SW 1271 (cell line): ENCODE measurements around the gene CSDE1.

Experiments
- DNase-seq, 2 experiments: peaks; one replicate each; lab custom pipeline; 2025; lab: John Stamatoyannopoulos, UW

Gene CSDE1

GRCh38 chr1:114749835-114750234, 7.9 kb downstream of the CSDE1 start:
- no peak for DNase-seq

- DNase-seq, result no peak
Measured at GRCh38 chr1:114746450-114747121, 11.2 kb downstream of the CSDE1 start.

- DNase-seq, result no peak
Measured at GRCh38 chr1:114745291-114745690, 12.5 kb downstream of the CSDE1 start.

- DNase-seq, result no peak
Measured at GRCh38 chr1:114741963-114742746, 15.6 kb downstream of the CSDE1 start.

- DNase-seq, result no peak
Measured at GRCh38 chr1:114740331-114740730, 17.5 kb downstream of the CSDE1 start.

GRCh38 chr1:114737314-114737849, 20.4 kb downstream of the CSDE1 start:
- DNase-seq, result no peak

- DNase-seq, result no peak
Measured at GRCh38 chr1:114735479-114735878, 22.3 kb downstream of the CSDE1 start.

- DNase-seq, result no peak
Measured at GRCh38 chr1:114729782-114730181, 28.0 kb downstream of the CSDE1 start.

GRCh38 chr1:114728553-114728952, 29.2 kb downstream of the CSDE1 start:
- DNase-seq, result no peak

- no peak for DNase-seq
Measured at GRCh38 chr1:114725230-114725629, 32.6 kb downstream of the CSDE1 start.

- no peak for DNase-seq
Measured at GRCh38 chr1:114723915-114724314, 33.9 kb downstream of the CSDE1 start.

- DNase-seq, result no peak
Measured at GRCh38 chr1:114723457-114723856, 34.3 kb downstream of the CSDE1 start.

GRCh38 chr1:114720492-114720891, 37.3 kb downstream of the CSDE1 start:
- no peak for DNase-seq

GRCh38 chr1:114719424-114719787, 38.4 kb downstream of the CSDE1 start:
- DNase-seq, result no peak

GRCh38 chr1:114718661-114719423, 38.9 kb downstream of the CSDE1 start:
- no peak for DNase-seq

- DNase-seq, result peak; percentile 62 to 79
Measured at GRCh38 chr1:114716304-114717170, 41.2 kb downstream of the CSDE1 start, which contains the start of gene NRAS. NRAS (minus strand) TSS chr1:114716771; CDS start chr1:114716160, 611 bp downstream.

- DNase-seq, result no peak
Measured at GRCh38 chr1:114715952-114716303, 41.9 kb downstream of the CSDE1 start.

- DNase-seq, result no peak
Measured at GRCh38 chr1:114712977-114713376, 44.8 kb downstream of the CSDE1 start.

- DNase-seq, result no peak
Measured at GRCh38 chr1:114710360-114710759, 47.4 kb downstream of the CSDE1 start.

- DNase-seq, result no peak
Measured at GRCh38 chr1:114707604-114708003, 50.2 kb downstream of the CSDE1 start.

- DNase-seq, result no peak
Measured at GRCh38 chr1:114703242-114703641, 54.5 kb downstream of the CSDE1 start.

GRCh38 chr1:114702737-114703136, 55.0 kb downstream of the CSDE1 start:
- DNase-seq, result no peak
